22Rv1 (cell line): ENCODE data around the gene RAB5B.

ENCODE experiments used
- CTCF ChIP-seq: fragments of 450-650 bp; IDR thresholded peaks from 2 replicates; pipeline ENCODE4 v1.5.1; 2017; ENCODE audit warnings: mild to moderate bottlenecking
- ZFX ChIP-seq: fragments of 450-650 bp; IDR thresholded peaks from 2 replicates; pipeline ENCODE4 v1.6.1; 2017; ENCODE audit warnings: antibody characterized with exemption, borderline replicate concordance

GRCh38 chr12:56010111-56010570 is 36.3 kb downstream of the RAB5B start:
- TF ChIP-seq CTCF = no peak
- TF ChIP-seq ZFX = no peak
